Ovary (tissue), 10 donors: ENCODE data around the gene MCAT. TPM values are rescaled to one million over a fixed set of nuclear protein-coding genes. Genes with fewer than 3 reads are reported as not detected.

ENCODE experiments used
- DNase-seq, 5 donors: peaks; one replicate each; pipeline ENCODE4 v3.0.0-alpha.2; 2019 to 2020
- H3K27ac ChIP-seq, 2 donors: fragments of 200-600 bp; one replicate each; pipeline versions ENCODE4 v1.5.1 to v1.8.0; 2019 to 2022
- H3K27me3 ChIP-seq: fragments of 200-600 bp; one replicate; pipeline ENCODE4 v1.8.0; 2022
- H3K36me3 ChIP-seq: fragments of 200-600 bp; sonication (generic); one replicate; pipeline ENCODE4 v1.5.1; 2019
- H3K4me1 ChIP-seq: one replicate; pipeline ENCODE4 v1.8.1; 2013; ENCODE audit warnings: mild to moderate bottlenecking, moderate library complexity; ENCODE audit not compliant: insufficient read depth
- H3K4me3 ChIP-seq: fragments of 200-600 bp; sonication (generic); one replicate; pipeline ENCODE4 v1.5.1; 2017
- H3K9me3 ChIP-seq, 2 donors: fragments of 200-600 bp in 1 of 2; sonication (generic) in 1 of 2; one replicate each; pipeline versions ENCODE4 v1.5.1 to v1.8.1; 2013 to 2019; ENCODE audit warnings: mild to moderate bottlenecking in 1 of 2, moderate library complexity in 1 of 2
- CTCF ChIP-seq, 3 donors: fragments of 450-650 bp in 2 of 3; fragments of 200-600 bp in 1 of 3; IDR thresholded peaks; one replicate each; pipeline versions ENCODE4 v1.5.1 to v1.8.0; 2016 to 2022; ENCODE audit warnings: antibody characterized with exemption in 3 of 3, mild to moderate bottlenecking in 1 of 3
- EP300 ChIP-seq: sonication (generic); formaldehyde crosslinking; IDR thresholded peaks from one replicate; pipeline ENCODE4 v1.6.1; 2017; ENCODE audit warnings: antibody characterized with exemption
- POLR2A ChIP-seq: fragments of 450-650 bp; IDR thresholded peaks from one replicate; pipeline ENCODE4 v1.6.1; 2017; ENCODE audit warnings: antibody characterized with exemption, mild to moderate bottlenecking, moderate library complexity
- WGBS, 3 donors: extraction: QIAGEN DNeasy Blood & Tissue Kit in 1 of 3; methylation state at CpG; one replicate each; pipeline versions ENCODE4 v1.1.5 to v1.1.7; 2013 to 2017; 5-methylcytosine and 5-hydroxymethylcytosine counted together
- intact Hi-C, 4 donors: fragments of 100-400 bp; cut with DNase I; formaldehyde crosslinking; loops; one replicate each; pipeline versions ENCODE4 v1.11.0 to v1.15.1; 2022 to 2023
- long read RNA-seq, 3 donors: library from polyadenylated mRNA in 2 of 3; unstranded in 2 of 3; transcript quantifications; one replicate each; pipeline ENCODE4 v2.0.0 and lab custom pipeline, GENCODE V29; 2021 to 2026
- polyA plus RNA-seq, 2 donors: library from polyadenylated mRNA; stranded (reverse); fragments of 200-250 nt in 1 of 2; fragments of 350-450 nt in 1 of 2; fragmentation: Illumina TruSeq in 1 of 2; extraction: RNeasy Lipid Tissue Mini Kit (QIAGEN cat#74804) in 1 of 2; gene quantifications; one replicate each; pipeline ENCODE4 v1.2.3, GENCODE V29; 2013 to 2014
- total RNA-seq, 7 donors: library from RNA; depleted of rRNA in 2 of 7; stranded (reverse); fragments of >200 nt in 2 of 7; fragmentation: NEBNext Ultra II Directional in 3 of 7; extraction: Animal tissue kit (Norgen Biotek cat#: 25700) in 3 of 7; gene quantifications; one replicate each; pipeline versions ENCODE4 v1.1.0 to v1.2.4, GENCODE V29; 2016 to 2023
- donor health status: DM: no; HTN: no; CAD: no; lungs with moderate emphysema.
- donor health status: DM: no; HTN: no; CAD: no.
- donor health status: Bipolar disorder and iron deficiency.
- donor health status: DM: yes; HTN: yes; CAD: no.
- donor health status: DM: no; HTN: no; CAD: no.
- donor health status: DM: yes; HTN: yes; CAD: no.

The MCAT gene
- 10 to 100 TPM; 14.6 to 34.0 (median 18.0) TPM for total RNA-seq
- 10 to 100 TPM in 1 of 2 donors, 1 to 10 TPM in 1; 7.5 to 13.6 TPM for polyA plus RNA-seq
- long read RNA-seq, donor 1, transcript MCAT-202 (3 exons, 1,134 nt): major isoform, 23 of 48 reads
- long read RNA-seq, donor 1, transcript MCAT-201 (4 exons, 2,056 nt): minor isoform, 13 of 48 reads
- long read RNA-seq, donor 1, partial matches to known transcripts: 0 of 48 reads
- long read RNA-seq, donor 1, other reads (novel, unspliced or antisense): 9 of 48 reads
- long read RNA-seq, donor 2, transcript MCAT-202 (3 exons, 1,134 nt): minor isoform, 5 of 15 reads
- long read RNA-seq, donor 2, transcript MCAT-201 (4 exons, 2,056 nt): major isoform, 10 of 15 reads
- long read RNA-seq, donor 2, partial matches to known transcripts: 0 of 15 reads
- long read RNA-seq, donor 2, other reads (novel, unspliced or antisense): 0 of 15 reads
- long read RNA-seq, donor 3, transcript MCAT-201 (4 exons, 2,056 nt): minor isoform, 5 of 20 reads
- long read RNA-seq, donor 3, transcript MCAT-202 (3 exons, 1,134 nt): major isoform, 15 of 20 reads
- long read RNA-seq, donor 3, partial matches to known transcripts: 0 of 20 reads
- long read RNA-seq, donor 3, other reads (novel, unspliced or antisense): 0 of 20 reads

- WGBS, 3 donors: 0 to 1% (median 1%) methylated on average over 22 to 83 of the region's 83 CpGs
- H3K36me3 ChIP-seq: no peaks in the 10 kb centered on the region
- TF ChIP-seq EP300 (no peak), POLR2A (peak; percentile 56), CTCF (IDR thresholded peaks at IDR 0.05) (peak in 1 of 3 donors; percentile 33)
- intact Hi-C loops: no loop called here
- H3K9me3 ChIP-seq: no peaks in the 10 kb centered on the region
- DNase-seq: peak; percentile 79 to 90 (median 84)
- H3K27ac ChIP-seq: no peak within 1 kb of the TSS
- H3K4me1 ChIP-seq: peaks cover 5% of the 10 kb centered on the region
- H3K4me3 ChIP-seq: peak within 1 kb of the TSS; percentile 95
- no peaks in the 10 kb centered on the region for H3K27me3 ChIP-seq
These were observed at the start of gene MCAT for GRCh38 chr22:43142880-43143562. Gene MCAT (minus strand): TSS chr22:43143398. CDS start chr22:43143348, 50 bp downstream.

GRCh38 chr22:43191831-43192230 lies 48.6 kb upstream of the MCAT start:
- no peak for DNase-seq
- TF ChIP-seq POLR2A (no peak), EP300 (no peak), CTCF (IDR thresholded peaks at IDR 0.05) (no peak)
- Histone ChIP-seq H3K27me3 (no peaks in the 10 kb centered on the region), H3K4me3 (no peak overlapping the region), H3K27ac (no peak overlapping the region), H3K9me3 (no peaks in the 10 kb centered on the region), H3K36me3 (no peaks in the 10 kb centered on the region), H3K4me1 (peaks cover 1% of the 10 kb centered on the region)
- intact Hi-C loops: no loop called here

GRCh38 chr22:43188829-43189545 lies 45.8 kb upstream of the MCAT start:
- Histone ChIP-seq H3K4me3 (no peak overlapping the region), H3K4me1 (peaks cover 11% of the 10 kb centered on the region), H3K36me3 (no peaks in the 10 kb centered on the region), H3K9me3 (no peaks in the 10 kb centered on the region), H3K27me3 (no peaks in the 10 kb centered on the region), H3K27ac (no peak overlapping the region)
- intact Hi-C loops: no loop called here
- 81 to 88% (median 85%) methylated on average over 5 of the region's 5 CpGs for WGBS, 3 donors
- TF ChIP-seq CTCF (IDR thresholded peaks at IDR 0.05) (no peak), EP300 (no peak), POLR2A (no peak)
- no peak for DNase-seq
